Gastrocnemius medialis (tissue), 4 donors: ENCODE data around the gene PLEKHA1. TPM values are rescaled to one million over a fixed set of nuclear protein-coding genes. Genes with fewer than 3 reads are reported as not detected.

Source experiments
- ATAC-seq, 2 donors: fragments of 150-250 bp; one replicate each; pipeline ENCODE4 v1.9.1; 2016
- DNase-seq, 2 donors: peaks; one replicate each; pipeline ENCODE4 v3.0.0-alpha.2; 2019
- H3K27ac ChIP-seq, 4 donors: fragments of 200-600 bp; sonication (generic); 1 replicate in 1 of 4; 2 replicates in 3 of 4; pipeline ENCODE4 v1.5.1; 2016 to 2018; ENCODE audit warnings: mild to moderate bottlenecking in 2 of 4, moderate library complexity in 1 of 4
- H3K27me3 ChIP-seq, 3 donors: fragments of 200-600 bp; sonication (generic) in 2 of 3; 1 replicate in 1 of 3; 2 replicates in 2 of 3; pipeline versions ENCODE4 v1.5.1 to v1.6.0; 2016 to 2019; ENCODE audit warnings: mild to moderate bottlenecking in 1 of 3, moderate library complexity in 1 of 3
- H3K36me3 ChIP-seq, 2 donors: fragments of 200-600 bp; sonication (generic) in 1 of 2; one replicate each; pipeline ENCODE4 v1.5.1; 2017 to 2018
- H3K4me1 ChIP-seq, 2 donors: fragments of 200-600 bp; sonication (generic) in 1 of 2; one replicate each; pipeline ENCODE4 v1.5.1; 2016 to 2017; ENCODE audit warnings: mild to moderate bottlenecking in 2 of 2
- H3K4me3 ChIP-seq, 4 donors: fragments of 200-600 bp; sonication (generic) in 3 of 4; 1 replicate in 1 of 4; 2 replicates in 3 of 4; pipeline ENCODE4 v1.5.1; 2016 to 2019; ENCODE audit warnings: mild to moderate bottlenecking in 2 of 4
- H3K9me3 ChIP-seq, 3 donors: fragments of 200-600 bp; sonication (generic) in 2 of 3; 1 replicate in 1 of 3; 2 replicates in 2 of 3; pipeline ENCODE4 v1.5.1; 2016 to 2019
- CTCF ChIP-seq, 5 experiments: fragments of 450-650 bp in 3 of 5; fragments of 200-600 bp in 2 of 5; sonication (generic) in 2 of 5; IDR thresholded peaks in 4 of 5; conservative IDR thresholded peaks in 1 of 5; 1 replicate in 4 of 5; 2 replicates in 1 of 5; pipeline ENCODE4 v1.5.1; 2016 to 2019; ENCODE audit warnings: antibody characterized with exemption in 5 of 5, mild to moderate bottlenecking in 3 of 5, moderate library complexity in 3 of 5
- POLR2A ChIP-seq, 2 donors: fragments of 450-650 bp; IDR thresholded peaks; one replicate each; pipeline ENCODE4 v1.6.1; 2017; ENCODE audit warnings: antibody characterized with exemption in 2 of 2, mild to moderate bottlenecking in 2 of 2, moderate library complexity in 2 of 2
- in situ Hi-C, 4 donors: fragments of 200-750 bp; cut with MboI; loops; one replicate each; pipeline versions ENCODE4 v1.15.0 to v1.8.0; 2017; ENCODE audit warnings: low sequenced_read_pairs in 4 of 4
- intact Hi-C: fragments of 100-400 bp; cut with DNase I; formaldehyde crosslinking; loops from one replicate; pipeline ENCODE4 v1.15.1; 2023; ENCODE audit warnings: low total_unique reads
- total RNA-seq, 4 donors: library from RNA; depleted of rRNA; stranded (reverse); fragments of >200 nt; gene quantifications; one replicate each; pipeline versions ENCODE4 v1.1.0 to v1.2.3, GENCODE V29; 2016

PLEKHA1 gene
- total RNA-seq, 4 donors from 2014 or later, result 33.7 to 54.0 (median 37.8) TPM

DNA sequence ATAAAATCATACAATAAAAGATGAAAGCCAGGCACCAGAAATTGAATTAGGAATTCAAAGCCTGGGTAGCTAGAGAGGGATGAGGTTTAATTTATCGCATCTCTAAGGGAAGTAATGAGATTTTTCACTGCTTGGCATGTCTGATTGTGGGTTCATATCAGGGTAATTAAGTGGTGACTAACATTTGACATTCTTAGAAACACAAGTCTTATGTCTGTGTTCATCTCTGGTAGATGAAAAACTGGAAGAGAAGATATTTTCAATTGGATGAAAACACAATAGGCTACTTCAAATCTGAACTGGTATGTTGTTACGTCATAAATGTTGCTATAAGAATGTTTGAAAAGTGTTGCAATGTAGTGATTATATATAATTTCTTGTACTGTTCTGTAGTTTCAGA is 43.2 kb downstream of the PLEKHA1 start:
- H3K27me3 ChIP-seq, result no peaks in the 10 kb centered on the region
- no peak for DNase-seq
- intact Hi-C loops (no loop called here), in situ Hi-C loops (no loop called here)
- H3K27ac ChIP-seq, result no peak overlapping the region
- no peak for TF ChIP-seq POLR2A (IDR thresholded peaks at IDR 0.05)
- TF ChIP-seq CTCF (IDR thresholded peaks at IDR 0.05 in 4 of 5, conservative IDR thresholded peaks at IDR 0.05 in 1 of 5), result no peak
- peaks cover 0 to 54% of the 10 kb centered on the region in 2 donors for H3K36me3 ChIP-seq
- ATAC-seq, result no peak
- no peaks in the 10 kb centered on the region for H3K9me3 ChIP-seq
- H3K4me3 ChIP-seq, result no peak overlapping the region
- H3K4me1 ChIP-seq, result peaks cover 0 to 2% of the 10 kb centered on the region in 2 donors

GRCh38 chr10:122419016-122419415 is 44.5 kb downstream of the PLEKHA1 start:
- in situ Hi-C loops (no loop called here), intact Hi-C loops (no loop called here)
- Histone ChIP-seq H3K27me3 (no peaks in the 10 kb centered on the region), H3K4me1 (peaks cover 0 to 2% of the 10 kb centered on the region in 2 donors), H3K9me3 (no peaks in the 10 kb centered on the region), H3K4me3 (no peak overlapping the region), H3K27ac (no peak overlapping the region), H3K36me3 (peaks cover 0 to 45% of the 10 kb centered on the region in 2 donors)
- no peak for DNase-seq
- ATAC-seq, result no peak
- TF ChIP-seq CTCF (IDR thresholded peaks at IDR 0.05 in 4 of 5, conservative IDR thresholded peaks at IDR 0.05 in 1 of 5) (no peak), POLR2A (IDR thresholded peaks at IDR 0.05) (no peak)

DNA sequence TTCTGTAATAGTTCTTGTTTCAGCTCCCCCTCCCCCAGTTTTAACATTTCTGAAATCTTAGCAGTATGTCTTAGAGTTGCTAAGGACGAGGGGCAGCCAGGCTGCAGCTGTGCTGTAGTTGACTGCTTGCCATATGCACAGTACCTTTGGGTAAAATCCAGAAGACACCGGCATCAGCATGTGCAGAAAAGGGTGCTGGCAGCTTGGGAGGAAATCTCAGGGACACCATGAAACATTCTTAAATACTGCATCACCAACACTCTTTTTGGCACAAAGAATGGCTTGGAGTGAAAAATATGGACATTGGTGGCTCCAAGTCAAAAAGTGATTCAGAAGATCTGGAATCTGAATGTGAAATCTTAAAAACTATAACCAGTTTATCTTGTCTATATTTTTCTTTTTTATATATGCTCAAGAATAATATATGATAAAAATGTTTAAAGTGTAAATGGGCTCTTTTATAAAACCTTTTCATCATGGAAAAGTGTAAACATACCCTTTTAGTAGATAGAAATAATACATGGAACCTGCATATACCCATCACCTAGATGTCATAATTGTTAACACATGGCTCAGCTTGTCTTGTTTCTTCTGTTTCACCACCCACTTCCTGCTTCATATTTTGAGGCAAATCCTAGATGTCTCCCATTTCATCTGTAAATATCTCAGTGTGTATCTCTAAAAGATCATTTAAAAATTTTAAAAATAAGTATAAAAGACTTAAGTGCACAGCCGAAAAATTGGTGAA is 45.5 kb downstream of the PLEKHA1 start:
- H3K36me3 ChIP-seq, result peaks cover 0 to 47% of the 10 kb centered on the region in 2 donors
- no peak overlapping the region for H3K27ac ChIP-seq
- no peaks in the 10 kb centered on the region for H3K9me3 ChIP-seq
- peaks cover 0 to 2% of the 10 kb centered on the region in 2 donors for H3K4me1 ChIP-seq
- TF ChIP-seq POLR2A (IDR thresholded peaks at IDR 0.05) (no peak), CTCF (IDR thresholded peaks at IDR 0.05 in 4 of 5, conservative IDR thresholded peaks at IDR 0.05 in 1 of 5) (no peak)
- no peak overlapping the region for H3K4me3 ChIP-seq
- no peaks in the 10 kb centered on the region for H3K27me3 ChIP-seq
- intact Hi-C loops (no loop called here), in situ Hi-C loops (no loop called here)
- DNase-seq (no peak), ATAC-seq (no peak)

GRCh38 chr10:122420624-122421007 is 46.1 kb downstream of the PLEKHA1 start:
- ATAC-seq (no peak), DNase-seq (no peak)
- Histone ChIP-seq H3K27me3 (no peaks in the 10 kb centered on the region), H3K9me3 (no peaks in the 10 kb centered on the region), H3K36me3 (peaks cover 0 to 47% of the 10 kb centered on the region in 2 donors), H3K4me3 (no peak overlapping the region), H3K4me1 (peaks cover 0 to 2% of the 10 kb centered on the region in 2 donors), H3K27ac (no peak overlapping the region)
- in situ Hi-C loops (no loop called here), intact Hi-C loops (no loop called here)
- TF ChIP-seq CTCF (IDR thresholded peaks at IDR 0.05 in 4 of 5, conservative IDR thresholded peaks at IDR 0.05 in 1 of 5), result no peak
- TF ChIP-seq POLR2A (IDR thresholded peaks at IDR 0.05), result no peak
